Liver (tissue), 9 donors: ENCODE data around the gene ZFP1. TPM values are rescaled to one million over a fixed set of nuclear protein-coding genes. Genes with fewer than 3 reads are reported as not detected.
"Not testable (repeated sequence)": the region's sequence is repeated elsewhere in the genome, so short reads cannot be mapped to it uniquely, and the experiment has no call there.

Source experiments
- DNase-seq: peaks from one replicate; pipeline ENCODE4 v3.0.0-alpha.2; 2017; ENCODE audit warnings: low spot score
- H3K27ac ChIP-seq, 2 donors: one replicate each; pipeline ENCODE4 v1.7.0; 2013; ENCODE audit warnings: inconsistent platforms in 2 of 2, low read length in 2 of 2, control low read depth in 1 of 2, low read depth in 1 of 2, mild to moderate bottlenecking in 1 of 2
- H3K27me3 ChIP-seq, 4 donors: one replicate each; pipeline versions ENCODE4 v1.6.1 to v1.7.0; 2013; ENCODE audit warnings: low read length in 3 of 4, inconsistent platforms in 1 of 4, mild to moderate bottlenecking in 1 of 4, moderate library complexity in 1 of 4; ENCODE audit not compliant: control insufficient read depth in 4 of 4, insufficient read depth in 4 of 4
- H3K36me3 ChIP-seq, 4 donors: one replicate each; pipeline versions ENCODE4 v1.6.1 to v1.7.0; 2013; ENCODE audit warnings: low read length in 3 of 4, mild to moderate bottlenecking in 3 of 4, low read depth in 1 of 4, moderate library complexity in 1 of 4; ENCODE audit not compliant: control insufficient read depth in 4 of 4, insufficient read depth in 3 of 4
- H3K4me1 ChIP-seq, 4 donors: one replicate each; pipeline versions ENCODE4 v1.6.1 to v1.7.0; 2013; ENCODE audit warnings: low read length in 3 of 4, mild to moderate bottlenecking in 3 of 4, moderate library complexity in 1 of 4; ENCODE audit not compliant: control insufficient read depth in 4 of 4, insufficient read depth in 4 of 4
- H3K4me3 ChIP-seq, 3 donors: one replicate each; pipeline versions ENCODE4 v1.6.1 to v1.7.0; 2013; ENCODE audit warnings: low read length in 3 of 3, control low read depth in 1 of 3, low read depth in 1 of 3, mild to moderate bottlenecking in 1 of 3
- H3K9ac ChIP-seq, 2 donors: one replicate each; pipeline ENCODE4 v1.7.0; 2013; ENCODE audit warnings: low read length in 2 of 2, mild to moderate bottlenecking in 2 of 2, moderate library complexity in 2 of 2, control low read depth in 1 of 2, low read depth in 1 of 2
- H3K9me3 ChIP-seq, 4 donors: one replicate each; pipeline versions ENCODE4 v1.6.1 to v1.7.0; 2013; ENCODE audit warnings: low read length in 3 of 4; ENCODE audit not compliant: control insufficient read depth in 4 of 4
- FOXA2 ChIP-seq: IDR thresholded peaks from 2 replicates; pipeline ENCODE4 v1.6.1; 2016; ENCODE audit warnings: antibody characterized with exemption
- GABPA ChIP-seq, 2 donors: IDR thresholded peaks in 1 of 2; conservative IDR thresholded peaks in 1 of 2; 2 replicates each; pipeline ENCODE4 v1.6.1; 2016; ENCODE audit warnings: antibody characterized with exemption in 2 of 2, mild to moderate bottlenecking in 1 of 2, moderate library complexity in 1 of 2
- HNF4G ChIP-seq: IDR thresholded peaks from 2 replicates; pipeline ENCODE4 v1.6.1; 2016; ENCODE audit warnings: antibody characterized with exemption
- RAD21 ChIP-seq, 2 donors: IDR thresholded peaks; 2 replicates each; pipeline ENCODE4 v1.6.1; 2016; ENCODE audit warnings: antibody characterized with exemption in 2 of 2, mild to moderate bottlenecking in 2 of 2
- SP1 ChIP-seq: IDR thresholded peaks from 2 replicates; pipeline ENCODE4 v1.6.1; 2018; ENCODE audit warnings: antibody characterized with exemption, mild to moderate bottlenecking
- TAF1 ChIP-seq: conservative IDR thresholded peaks from 2 replicates; pipeline ENCODE4 v1.6.1; 2016; ENCODE audit warnings: antibody characterized with exemption, mild to moderate bottlenecking
- YY1 ChIP-seq: IDR thresholded peaks from 2 replicates; pipeline ENCODE4 v1.6.1; 2016; ENCODE audit warnings: antibody characterized with exemption, mild to moderate bottlenecking
- WGBS: extraction: QIAGEN DNeasy Blood & Tissue Kit; methylation state at CpG from one replicate; pipeline ENCODE4 v1.1.7; 2013; 5-methylcytosine and 5-hydroxymethylcytosine counted together
- polyA plus RNA-seq, 2 donors: library from polyadenylated mRNA; stranded (reverse) in 1 of 2; unstranded in 1 of 2; fragments of 200-250 nt in 1 of 2; fragments of >200 nt in 1 of 2; fragmentation: Nextera tagmentation in 1 of 2; extraction: Ambion mirVana in 1 of 2; gene quantifications; one replicate each; pipeline versions ENCODE4 v1.2.1 to v1.2.3, GENCODE V29; 2013 to 2015
- total RNA-seq, 2 donors: library from RNA; depleted of rRNA; stranded (reverse); fragments of >200 nt; gene quantifications; one replicate each; pipeline ENCODE4 v1.2.3, GENCODE V29; 2014
- TF ChIP-seq, protein P1 (sequence below): IDR thresholded peaks from 2 replicates; pipeline ENCODE4 v1.6.1; 2016; ENCODE audit warnings: antibody characterized with exemption, mild to moderate bottlenecking
- TF ChIP-seq, protein P2 (sequence below): IDR thresholded peaks from 2 replicates; pipeline ENCODE4 v1.6.1; 2016; ENCODE audit warnings: antibody characterized with exemption
- TF ChIP-seq, protein P3 (sequence below): fragments of 150-350 bp; IDR thresholded peaks from 2 replicates; pipeline ENCODE4 v1.5.1; 2017; ENCODE audit warnings: improper control_type of control experiment, low read depth, low read length; ENCODE audit not compliant: missing input control
- TF ChIP-seq, protein P4 (sequence below): IDR thresholded peaks from 2 replicates; pipeline ENCODE4 v1.6.1; 2016; ENCODE audit warnings: antibody characterized with exemption
- TF ChIP-seq, protein P5 (sequence below): IDR thresholded peaks from 2 replicates; pipeline ENCODE4 v1.6.1; 2016; ENCODE audit warnings: antibody characterized with exemption
- donor health status: healthy.
- donor health status: healthy.
- donor health status: healthy.
- donor health status: healthy.
- donor health status: healthy.

The ZFP1 gene
- total and polyA plus RNA-seq, 4 donors = 3.8 to 8.5 (median 6.0) TPM

DNA sequence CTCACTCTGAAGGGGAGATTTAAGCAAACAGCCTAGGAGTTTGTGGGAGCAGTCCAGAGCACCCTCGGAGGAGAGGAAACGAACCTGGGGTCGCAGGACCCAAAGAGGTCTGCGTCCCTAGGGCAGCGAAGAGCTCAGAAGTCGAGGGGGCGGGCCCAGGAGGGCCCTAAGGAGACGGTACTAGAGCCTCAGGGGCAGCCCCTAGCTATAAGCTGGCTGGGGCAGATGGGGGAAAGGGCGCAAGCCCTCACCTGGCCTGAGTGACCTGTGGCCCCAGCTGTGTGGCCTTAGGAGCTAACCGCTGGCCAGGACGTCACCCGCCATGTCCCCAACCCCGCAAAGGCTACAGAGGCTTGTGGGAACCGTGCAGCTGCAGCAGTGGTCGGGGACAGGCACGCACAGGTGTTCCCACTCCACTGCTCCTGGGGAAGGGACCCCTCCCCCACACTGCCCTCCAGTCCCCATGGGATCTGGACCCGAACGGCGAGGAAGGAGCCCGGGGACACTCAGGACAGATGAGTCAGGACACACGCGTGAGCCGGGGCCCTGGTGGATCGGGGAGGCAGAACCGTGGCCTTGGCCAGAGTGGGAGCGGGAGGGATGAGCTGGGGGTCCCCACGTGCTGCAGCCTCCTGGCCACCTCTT, 60.7 kb downstream of the ZFP1 start:
- 92% methylated on average over 27 of the region's 27 CpGs for WGBS
- Histone ChIP-seq H3K4me1 (no peaks in the 10 kb centered on the region), H3K36me3 (no peaks in the 10 kb centered on the region), H3K4me3 (no peak overlapping the region), H3K27ac (no peak overlapping the region), H3K27me3 (no peaks in the 10 kb centered on the region), H3K9ac (no peak overlapping the region), H3K9me3 (no peaks in the 10 kb centered on the region)
- no peak for DNase-seq
- TF ChIP-seq SP1 (no peak), FOXA2 (no peak), RAD21 (IDR thresholded peaks at IDR 0.05) (no peak), TAF1 (no peak), YY1 (no peak), HNF4G (no peak)
- TF ChIP-seq, protein P1, sequence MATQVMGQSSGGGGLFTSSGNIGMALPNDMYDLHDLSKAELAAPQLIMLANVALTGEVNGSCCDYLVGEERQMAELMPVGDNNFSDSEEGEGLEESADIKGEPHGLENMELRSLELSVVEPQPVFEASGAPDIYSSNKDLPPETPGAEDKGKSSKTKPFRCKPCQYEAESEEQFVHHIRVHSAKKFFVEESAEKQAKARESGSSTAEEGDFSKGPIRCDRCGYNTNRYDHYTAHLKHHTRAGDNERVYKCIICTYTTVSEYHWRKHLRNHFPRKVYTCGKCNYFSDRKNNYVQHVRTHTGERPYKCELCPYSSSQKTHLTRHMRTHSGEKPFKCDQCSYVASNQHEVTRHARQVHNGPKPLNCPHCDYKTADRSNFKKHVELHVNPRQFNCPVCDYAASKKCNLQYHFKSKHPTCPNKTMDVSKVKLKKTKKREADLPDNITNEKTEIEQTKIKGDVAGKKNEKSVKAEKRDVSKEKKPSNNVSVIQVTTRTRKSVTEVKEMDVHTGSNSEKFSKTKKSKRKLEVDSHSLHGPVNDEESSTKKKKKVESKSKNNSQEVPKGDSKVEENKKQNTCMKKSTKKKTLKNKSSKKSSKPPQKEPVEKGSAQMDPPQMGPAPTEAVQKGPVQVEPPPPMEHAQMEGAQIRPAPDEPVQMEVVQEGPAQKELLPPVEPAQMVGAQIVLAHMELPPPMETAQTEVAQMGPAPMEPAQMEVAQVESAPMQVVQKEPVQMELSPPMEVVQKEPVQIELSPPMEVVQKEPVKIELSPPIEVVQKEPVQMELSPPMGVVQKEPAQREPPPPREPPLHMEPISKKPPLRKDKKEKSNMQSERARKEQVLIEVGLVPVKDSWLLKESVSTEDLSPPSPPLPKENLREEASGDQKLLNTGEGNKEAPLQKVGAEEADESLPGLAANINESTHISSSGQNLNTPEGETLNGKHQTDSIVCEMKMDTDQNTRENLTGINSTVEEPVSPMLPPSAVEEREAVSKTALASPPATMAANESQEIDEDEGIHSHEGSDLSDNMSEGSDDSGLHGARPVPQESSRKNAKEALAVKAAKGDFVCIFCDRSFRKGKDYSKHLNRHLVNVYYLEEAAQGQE = no peak
- TF ChIP-seq, protein P2, sequence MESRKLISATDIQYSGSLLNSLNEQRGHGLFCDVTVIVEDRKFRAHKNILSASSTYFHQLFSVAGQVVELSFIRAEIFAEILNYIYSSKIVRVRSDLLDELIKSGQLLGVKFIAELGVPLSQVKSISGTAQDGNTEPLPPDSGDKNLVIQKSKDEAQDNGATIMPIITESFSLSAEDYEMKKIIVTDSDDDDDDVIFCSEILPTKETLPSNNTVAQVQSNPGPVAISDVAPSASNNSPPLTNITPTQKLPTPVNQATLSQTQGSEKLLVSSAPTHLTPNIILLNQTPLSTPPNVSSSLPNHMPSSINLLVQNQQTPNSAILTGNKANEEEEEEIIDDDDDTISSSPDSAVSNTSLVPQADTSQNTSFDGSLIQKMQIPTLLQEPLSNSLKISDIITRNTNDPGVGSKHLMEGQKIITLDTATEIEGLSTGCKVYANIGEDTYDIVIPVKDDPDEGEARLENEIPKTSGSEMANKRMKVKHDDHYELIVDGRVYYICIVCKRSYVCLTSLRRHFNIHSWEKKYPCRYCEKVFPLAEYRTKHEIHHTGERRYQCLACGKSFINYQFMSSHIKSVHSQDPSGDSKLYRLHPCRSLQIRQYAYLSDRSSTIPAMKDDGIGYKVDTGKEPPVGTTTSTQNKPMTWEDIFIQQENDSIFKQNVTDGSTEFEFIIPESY = no peak
- TF ChIP-seq, protein P3, sequence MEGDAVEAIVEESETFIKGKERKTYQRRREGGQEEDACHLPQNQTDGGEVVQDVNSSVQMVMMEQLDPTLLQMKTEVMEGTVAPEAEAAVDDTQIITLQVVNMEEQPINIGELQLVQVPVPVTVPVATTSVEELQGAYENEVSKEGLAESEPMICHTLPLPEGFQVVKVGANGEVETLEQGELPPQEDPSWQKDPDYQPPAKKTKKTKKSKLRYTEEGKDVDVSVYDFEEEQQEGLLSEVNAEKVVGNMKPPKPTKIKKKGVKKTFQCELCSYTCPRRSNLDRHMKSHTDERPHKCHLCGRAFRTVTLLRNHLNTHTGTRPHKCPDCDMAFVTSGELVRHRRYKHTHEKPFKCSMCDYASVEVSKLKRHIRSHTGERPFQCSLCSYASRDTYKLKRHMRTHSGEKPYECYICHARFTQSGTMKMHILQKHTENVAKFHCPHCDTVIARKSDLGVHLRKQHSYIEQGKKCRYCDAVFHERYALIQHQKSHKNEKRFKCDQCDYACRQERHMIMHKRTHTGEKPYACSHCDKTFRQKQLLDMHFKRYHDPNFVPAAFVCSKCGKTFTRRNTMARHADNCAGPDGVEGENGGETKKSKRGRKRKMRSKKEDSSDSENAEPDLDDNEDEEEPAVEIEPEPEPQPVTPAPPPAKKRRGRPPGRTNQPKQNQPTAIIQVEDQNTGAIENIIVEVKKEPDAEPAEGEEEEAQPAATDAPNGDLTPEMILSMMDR = no peak

DNA sequence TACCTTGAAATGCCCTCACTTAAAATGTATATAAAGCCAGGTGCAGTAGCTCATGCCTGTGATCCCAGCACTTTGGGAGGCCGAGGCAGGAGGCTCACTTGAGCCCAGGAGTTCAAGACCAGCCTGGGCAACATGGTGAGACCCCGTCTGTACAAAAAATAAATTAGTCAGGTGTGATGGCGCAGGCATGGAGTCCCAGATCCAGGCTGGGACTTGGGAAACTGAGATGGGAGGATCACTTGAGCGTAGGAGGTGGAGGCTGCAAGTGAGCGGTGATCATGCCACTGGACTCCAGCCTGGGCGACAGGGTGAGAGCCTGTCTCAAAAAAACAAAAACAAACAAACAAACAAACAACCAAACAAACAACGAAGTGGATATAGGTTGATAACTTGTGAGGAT, 61.2 kb downstream of the ZFP1 start:
- 90% methylated on average over 7 of the region's 7 CpGs for WGBS
- not testable (repeated sequence) for H3K9ac ChIP-seq, DNase-seq

GRCh38 chr16:75209944-75210343, 61.6 kb downstream of the ZFP1 start:
- no peak overlapping the region for H3K4me3 ChIP-seq
- no peaks in the 10 kb centered on the region for H3K36me3 ChIP-seq
- no peak for DNase-seq
- WGBS = 92% methylated on average over 5 of the region's 5 CpGs
- no peak overlapping the region for H3K27ac ChIP-seq
- H3K27me3 ChIP-seq = no peaks in the 10 kb centered on the region
- H3K4me1 ChIP-seq = no peaks in the 10 kb centered on the region
- no peak for TF ChIP-seq RAD21 (IDR thresholded peaks at IDR 0.05)
- no peak for TF ChIP-seq HNF4G
- no peak for TF ChIP-seq GABPA (IDR thresholded peaks at IDR 0.05 in 1 of 2, conservative IDR thresholded peaks at IDR 0.05 in 1 of 2)
- TF ChIP-seq, protein P4, sequence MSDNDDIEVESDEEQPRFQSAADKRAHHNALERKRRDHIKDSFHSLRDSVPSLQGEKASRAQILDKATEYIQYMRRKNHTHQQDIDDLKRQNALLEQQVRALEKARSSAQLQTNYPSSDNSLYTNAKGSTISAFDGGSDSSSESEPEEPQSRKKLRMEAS = no peak
- TF ChIP-seq SP1 = no peak
- TF ChIP-seq TAF1 = no peak
- TF ChIP-seq, protein P1 = no peak
- TF ChIP-seq, protein P5, sequence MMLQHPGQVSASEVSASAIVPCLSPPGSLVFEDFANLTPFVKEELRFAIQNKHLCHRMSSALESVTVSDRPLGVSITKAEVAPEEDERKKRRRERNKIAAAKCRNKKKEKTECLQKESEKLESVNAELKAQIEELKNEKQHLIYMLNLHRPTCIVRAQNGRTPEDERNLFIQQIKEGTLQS = no peak
- no peak overlapping the region for H3K9ac ChIP-seq
- H3K9me3 ChIP-seq = no peaks in the 10 kb centered on the region

More for the DNA sequence above, 61.2 kb downstream of the ZFP1 start:
- H3K36me3 ChIP-seq, H3K4me3 ChIP-seq, H3K9me3 ChIP-seq, H3K27ac ChIP-seq, H3K4me1 ChIP-seq, H3K27me3 ChIP-seq: not testable (repeated sequence)
